Natural killer cell (primary cell): Measurements from ENCODE around the gene AOPEP. TPM values are rescaled to one million over a fixed set of nuclear protein-coding genes. Genes with fewer than 3 reads are reported as not detected.

Source experiments
- ATAC-seq, 3 donors: fragments of 150-1000 bp in 2 of 3; fragments of 200-7000 bp in 1 of 3; cut with Tn5 transposase; 1 replicate in 1 of 3; 2 replicates in 2 of 3; pipeline ENCODE4 v1.10.0; 2021; ENCODE audit warnings: mild to moderate bottlenecking in 2 of 3, moderate library complexity in 2 of 3
- DNase-seq, 2 donors: peaks; one replicate each; pipeline versions ENCODE4 v3.0.0 to v3.0.0-alpha.2; 2013 to 2021; ENCODE audit warnings: mixed read lengths in 1 of 2
- H3K27ac ChIP-seq: one replicate; pipeline ENCODE4 v1.5.1; 2013; ENCODE audit warnings: mild to moderate bottlenecking, low read length
- H3K27me3 ChIP-seq: one replicate; pipeline ENCODE4 v1.6.1; 2013; ENCODE audit warnings: low read length; ENCODE audit not compliant: control insufficient read depth, insufficient read depth
- H3K36me3 ChIP-seq: one replicate; pipeline ENCODE4 v1.6.1; 2013; ENCODE audit warnings: low read length; ENCODE audit not compliant: control insufficient read depth, insufficient read depth
- H3K4me1 ChIP-seq: one replicate; pipeline ENCODE4 v1.6.1; 2013; ENCODE audit warnings: low read length; ENCODE audit not compliant: control insufficient read depth, insufficient read depth
- H3K4me3 ChIP-seq: one replicate; pipeline ENCODE4 v1.5.1; 2013; ENCODE audit warnings: low read length
- H3K9me3 ChIP-seq: one replicate; pipeline ENCODE4 v1.6.1; 2013; ENCODE audit warnings: low read length; ENCODE audit not compliant: control insufficient read depth, insufficient read depth
- H3K27ac Mint-ChIP-seq, 2 donors: one replicate each; pipeline ENCODE4 v1.8.0; 2022; ENCODE audit warnings: mild to moderate bottlenecking in 2 of 2, mixed read lengths in 2 of 2, moderate library complexity in 1 of 2
- H3K27me3 Mint-ChIP-seq, 2 donors: one replicate each; pipeline ENCODE4 v1.8.0; 2022; ENCODE audit warnings: low read depth in 2 of 2, mixed read lengths in 2 of 2
- H3K36me3 Mint-ChIP-seq: one replicate; pipeline ENCODE4 v1.8.0; 2022; ENCODE audit warnings: mixed read lengths
- H3K4me1 Mint-ChIP-seq, 2 donors: one replicate each; pipeline ENCODE4 v1.8.0; 2022; ENCODE audit warnings: mixed read lengths in 2 of 2
- H3K4me3 Mint-ChIP-seq: one replicate; pipeline ENCODE4 v1.8.0; 2022; ENCODE audit warnings: mild to moderate bottlenecking, moderate library complexity, mixed read lengths
- H3K9me3 Mint-ChIP-seq, 2 donors: one replicate each; pipeline ENCODE4 v1.8.0; 2022; ENCODE audit warnings: mixed read lengths in 2 of 2
- WGBS: methylation state at CpG from one replicate; pipeline ENCODE4 v1.1.7; 2013; ENCODE audit warnings: missing lambda C conversion rate; ENCODE audit not compliant: insufficient coverage; 5-methylcytosine and 5-hydroxymethylcytosine counted together
- intact Hi-C: fragments of 100-400 bp; cut with micrococcal nuclease; formaldehyde crosslinking; loops from one replicate; pipeline ENCODE4 v1.14.2; 2022
- total RNA-seq, 4 donors: library from RNA; stranded (reverse); fragments of 120-200 nt in 1 of 4; gene quantifications; one replicate each; pipeline versions ENCODE4 v1.2.3 to v1.2.4, GENCODE V29; 2013 to 2022
- TF ChIP-seq, protein P1 (sequence below): fragments of 200-600 bp; IDR thresholded peaks from one replicate; pipeline ENCODE4 v1.8.0; 2022; ENCODE audit warnings: antibody characterized with exemption

The AOPEP gene
- total RNA-seq, 3 donors from 2014 or later (not counting 1 experiment from before 2014, with no cell fraction given): 20.1 to 22.6 (median 20.6) TPM

DNA sequence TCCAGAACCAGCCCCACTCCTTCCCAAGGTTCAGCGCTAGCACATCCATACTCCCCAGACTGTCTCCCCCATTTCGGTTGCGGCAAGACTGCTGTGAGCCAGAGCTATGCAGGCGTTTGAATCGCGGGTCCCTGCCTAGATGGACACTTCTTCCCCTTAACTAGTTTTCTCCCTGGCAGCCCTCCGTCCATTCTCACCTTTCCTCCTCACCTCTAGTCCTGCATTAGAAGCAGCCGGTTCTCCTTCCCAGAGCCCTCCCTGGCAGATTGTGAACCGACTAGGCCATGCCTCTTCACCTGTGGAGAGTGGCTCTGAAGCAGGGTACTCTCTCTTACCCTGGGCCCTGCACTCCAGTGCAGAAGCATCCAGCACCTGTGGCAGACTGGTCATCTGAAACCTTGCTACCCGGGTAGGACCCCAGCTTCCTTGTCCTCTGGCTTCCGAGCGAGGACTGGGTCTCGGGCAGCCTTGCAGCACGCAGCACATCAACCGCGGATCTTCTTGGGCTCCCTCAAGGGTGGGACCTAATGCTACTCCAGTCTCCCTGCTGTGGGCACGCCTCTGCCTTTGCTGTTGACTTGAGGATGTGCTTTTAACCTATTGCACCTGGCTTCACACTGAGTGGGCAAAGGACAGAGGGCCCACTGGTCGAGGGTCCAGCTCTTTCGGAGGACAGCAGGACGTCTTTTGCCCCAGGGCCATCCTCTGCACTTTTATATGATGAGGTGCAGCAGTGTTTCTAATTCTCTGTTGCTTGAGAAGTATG lies 183.6 kb downstream of the AOPEP start:
- Mint-ChIP-seq H3K27ac (no peak overlapping the region), H3K27me3 (no peaks in the 10 kb centered on the region), H3K4me3 (no peak overlapping the region), H3K9me3 (no peaks in the 10 kb centered on the region), H3K4me1 (peaks cover 0 to 9% of the 10 kb centered on the region in 2 donors), H3K36me3 (no peaks in the 10 kb centered on the region)
- DNase-seq: no peak
- no peaks in the 10 kb centered on the region for H3K9me3 ChIP-seq
- no peaks in the 10 kb centered on the region for H3K27me3 ChIP-seq
- H3K4me1 ChIP-seq: no peaks in the 10 kb centered on the region
- TF ChIP-seq, protein P1, sequence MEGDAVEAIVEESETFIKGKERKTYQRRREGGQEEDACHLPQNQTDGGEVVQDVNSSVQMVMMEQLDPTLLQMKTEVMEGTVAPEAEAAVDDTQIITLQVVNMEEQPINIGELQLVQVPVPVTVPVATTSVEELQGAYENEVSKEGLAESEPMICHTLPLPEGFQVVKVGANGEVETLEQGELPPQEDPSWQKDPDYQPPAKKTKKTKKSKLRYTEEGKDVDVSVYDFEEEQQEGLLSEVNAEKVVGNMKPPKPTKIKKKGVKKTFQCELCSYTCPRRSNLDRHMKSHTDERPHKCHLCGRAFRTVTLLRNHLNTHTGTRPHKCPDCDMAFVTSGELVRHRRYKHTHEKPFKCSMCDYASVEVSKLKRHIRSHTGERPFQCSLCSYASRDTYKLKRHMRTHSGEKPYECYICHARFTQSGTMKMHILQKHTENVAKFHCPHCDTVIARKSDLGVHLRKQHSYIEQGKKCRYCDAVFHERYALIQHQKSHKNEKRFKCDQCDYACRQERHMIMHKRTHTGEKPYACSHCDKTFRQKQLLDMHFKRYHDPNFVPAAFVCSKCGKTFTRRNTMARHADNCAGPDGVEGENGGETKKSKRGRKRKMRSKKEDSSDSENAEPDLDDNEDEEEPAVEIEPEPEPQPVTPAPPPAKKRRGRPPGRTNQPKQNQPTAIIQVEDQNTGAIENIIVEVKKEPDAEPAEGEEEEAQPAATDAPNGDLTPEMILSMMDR: no peak
- WGBS: 97% methylated on average over 20 of the region's 20 CpGs
- intact Hi-C loops: no loop called here
- no peaks in the 10 kb centered on the region for H3K36me3 ChIP-seq
- ATAC-seq: no peak
- H3K27ac ChIP-seq: no peak overlapping the region
- H3K4me3 ChIP-seq: no peak overlapping the region

DNA sequence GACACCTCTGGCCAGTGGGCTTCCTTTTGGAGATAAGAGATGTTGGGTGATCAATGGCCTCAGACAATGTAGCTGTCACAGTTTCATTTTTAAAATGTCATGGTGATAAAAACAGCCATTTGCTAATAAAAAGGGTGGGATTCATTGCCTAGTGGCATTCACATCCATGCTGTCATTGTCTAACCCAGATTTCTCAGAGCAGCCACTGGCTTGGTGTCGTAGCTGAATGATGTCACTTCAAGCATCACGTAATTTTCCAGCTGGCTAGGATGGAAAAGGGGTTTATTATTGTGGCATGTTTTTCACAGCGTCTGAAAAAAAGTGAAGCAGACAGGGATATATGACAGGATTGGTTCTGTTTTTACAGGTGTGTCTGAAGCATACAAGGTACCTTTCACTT lies 184.7 kb downstream of the AOPEP start:
- no peaks in the 10 kb centered on the region for H3K27me3 ChIP-seq
- no peaks in the 10 kb centered on the region for H3K4me1 ChIP-seq
- Mint-ChIP-seq H3K36me3 (no peaks in the 10 kb centered on the region), H3K4me1 (peaks cover 0 to 9% of the 10 kb centered on the region in 2 donors), H3K27me3 (no peaks in the 10 kb centered on the region), H3K4me3 (no peak overlapping the region), H3K27ac (no peak overlapping the region), H3K9me3 (no peaks in the 10 kb centered on the region)
- H3K27ac ChIP-seq: no peak overlapping the region
- H3K36me3 ChIP-seq: no peaks in the 10 kb centered on the region
- no peak overlapping the region for H3K4me3 ChIP-seq
- ATAC-seq: no peak
- no peak for DNase-seq
- intact Hi-C loops: no loop called here
- no peaks in the 10 kb centered on the region for H3K9me3 ChIP-seq
- TF ChIP-seq, protein P1: no peak
- 100% methylated on average over 3 of the region's 3 CpGs for whole genome bisulfite sequencing

DNA sequence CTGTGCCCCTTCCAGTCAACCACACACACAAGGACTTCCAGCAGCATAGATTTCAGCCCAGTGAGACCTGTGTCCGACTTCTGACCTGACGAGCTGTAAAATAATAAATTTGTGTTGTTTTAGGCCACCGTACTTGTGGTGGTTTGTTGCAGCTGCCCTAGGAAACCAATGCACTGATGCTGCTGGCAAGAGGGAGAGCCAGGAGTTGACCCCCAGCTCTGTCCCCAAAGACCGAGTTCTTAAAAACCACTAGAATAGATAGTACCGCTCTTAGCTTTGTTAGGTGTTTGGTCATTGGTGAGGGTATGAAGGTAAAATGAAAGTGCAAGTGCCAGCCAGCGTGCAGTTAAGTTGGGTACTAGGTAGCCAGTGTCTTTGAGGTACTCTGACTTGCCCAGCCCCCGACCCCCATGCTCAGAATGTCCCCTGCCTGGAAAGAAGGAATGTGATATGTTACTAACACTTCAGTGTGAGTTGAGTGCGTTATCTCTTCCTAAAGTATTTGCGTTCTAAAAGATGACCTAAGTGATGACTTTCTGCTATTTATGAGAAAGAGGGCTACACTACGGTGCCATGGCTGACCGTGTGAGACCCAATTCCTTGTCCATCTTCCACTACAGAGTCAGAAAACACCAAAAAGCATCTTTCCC lies 185.6 kb downstream of the AOPEP start:
- Mint-ChIP-seq H3K27ac (no peak overlapping the region), H3K27me3 (no peaks in the 10 kb centered on the region), H3K9me3 (no peaks in the 10 kb centered on the region), H3K4me3 (no peak overlapping the region), H3K36me3 (no peaks in the 10 kb centered on the region), H3K4me1 (peaks cover 0 to 9% of the 10 kb centered on the region in 2 donors)
- Histone ChIP-seq H3K27ac (no peak overlapping the region), H3K4me1 (no peaks in the 10 kb centered on the region), H3K27me3 (no peaks in the 10 kb centered on the region), H3K9me3 (no peaks in the 10 kb centered on the region), H3K4me3 (no peak overlapping the region), H3K36me3 (no peaks in the 10 kb centered on the region)
- ATAC-seq (no peak), DNase-seq (no peak)
- intact Hi-C loops: no loop called here
- TF ChIP-seq, protein P1: no peak
- 94% methylated on average over 11 of the region's 11 CpGs for WGBS
